A172 (cell line): ENCODE measurements around the gene PRR16. TPM values are rescaled to one million over a fixed set of nuclear protein-coding genes. Genes with fewer than 3 reads are reported as not detected.

Experiments used
- DNase-seq: peaks from one replicate; pipeline ENCODE4 v3.0.0-alpha.2; 2015; ENCODE audit warnings: low spot score
- total RNA-seq: library from RNA; depleted of rRNA; stranded (reverse); fragments of >200 nt; shearing (Covaris generic); gene quantifications from 2 replicates; pipeline ENCODE4 v1.2.3, GENCODE V29; 2014

Gene PRR16
- total RNA-seq, 1 experiment from 2014 or later = 4.0 TPM

GRCh38 chr5:120568711-120569110 is 104.6 kb downstream of the PRR16 start:
- no peak for DNase-seq

- DNase-seq = no peak
Measured at GRCh38 chr5:120576588-120576987, 112.5 kb downstream of the PRR16 start.

- DNase-seq = no peak
Measured at GRCh38 chr5:120582635-120583034, 118.5 kb downstream of the PRR16 start.

GRCh38 chr5:120586646-120587045 is 122.5 kb downstream of the PRR16 start:
- no peak for DNase-seq

GRCh38 chr5:120591911-120592310 is 127.8 kb downstream of the PRR16 start:
- DNase-seq = no peak

- DNase-seq = peak; percentile 56
Measured at GRCh38 chr5:120599576-120599975, 135.5 kb downstream of the PRR16 start.

- DNase-seq = no peak
Measured at GRCh38 chr5:120600639-120601038, 136.5 kb downstream of the PRR16 start.

GRCh38 chr5:120602033-120602432 is 137.9 kb downstream of the PRR16 start:
- no peak for DNase-seq

- DNase-seq = peak; percentile 95
Measured at GRCh38 chr5:120604884-120605283, 140.8 kb downstream of the PRR16 start.

- DNase-seq = peak; percentile 35
Measured at GRCh38 chr5:120605325-120606079, 141.4 kb downstream of the PRR16 start.

- DNase-seq = no peak
Measured at GRCh38 chr5:120609570-120609969, 145.5 kb downstream of the PRR16 start.

- DNase-seq = no peak
Measured at GRCh38 chr5:120610145-120610544, 146.0 kb downstream of the PRR16 start.

GRCh38 chr5:120613729-120614128 is 149.6 kb downstream of the PRR16 start:
- DNase-seq = no peak

GRCh38 chr5:120614531-120615180 is 150.6 kb downstream of the PRR16 start:
- no peak for DNase-seq

GRCh38 chr5:120615967-120616645 is 152.0 kb downstream of the PRR16 start:
- DNase-seq = peak; percentile 41

GRCh38 chr5:120621339-120621738 is 157.2 kb downstream of the PRR16 start:
- no peak for DNase-seq

GRCh38 chr5:120624021-120624563 is 160.0 kb downstream of the PRR16 start:
- peak; percentile 23 for DNase-seq

GRCh38 chr5:120628156-120628555 is 164.1 kb downstream of the PRR16 start:
- DNase-seq = no peak

GRCh38 chr5:120630550-120630949 is 166.4 kb downstream of the PRR16 start:
- no peak for DNase-seq

GRCh38 chr5:120631611-120632010 is 167.5 kb downstream of the PRR16 start:
- DNase-seq = no peak

GRCh38 chr5:120632430-120632829 is 168.3 kb downstream of the PRR16 start:
- DNase-seq = no peak

GRCh38 chr5:120638449-120638848 is 174.3 kb downstream of the PRR16 start:
- no peak for DNase-seq

- no peak for DNase-seq
Measured at GRCh38 chr5:120640778-120641177, 176.7 kb downstream of the PRR16 start.
